Renal cortical epithelial cell (primary cell): Measurements from ENCODE around the gene DCAF17. TPM values are rescaled to one million over a fixed set of nuclear protein-coding genes. Genes with fewer than 3 reads are reported as not detected.

Source experiments
- DNase-seq: peaks from one replicate; pipeline ENCODE4 v3.0.0-alpha.2; 2011; ENCODE audit warnings: low read depth
- total RNA-seq: library from RNA; depleted of rRNA; stranded (reverse); fragments of >200 nt; gene quantifications from 2 replicates; pipeline ENCODE4 v1.2.3, GENCODE V29; 2014

Gene DCAF17
- 25.0 and 29.2 TPM in 2 replicates for total RNA-seq

GRCh38 chr2:171434013-171434989 is at the start of gene DCAF17:
Gene DCAF17 (plus strand): TSS chr2:171434226. CDS start chr2:171434578, 352 bp downstream.
- peak; percentile 86 for DNase-seq

DNA sequence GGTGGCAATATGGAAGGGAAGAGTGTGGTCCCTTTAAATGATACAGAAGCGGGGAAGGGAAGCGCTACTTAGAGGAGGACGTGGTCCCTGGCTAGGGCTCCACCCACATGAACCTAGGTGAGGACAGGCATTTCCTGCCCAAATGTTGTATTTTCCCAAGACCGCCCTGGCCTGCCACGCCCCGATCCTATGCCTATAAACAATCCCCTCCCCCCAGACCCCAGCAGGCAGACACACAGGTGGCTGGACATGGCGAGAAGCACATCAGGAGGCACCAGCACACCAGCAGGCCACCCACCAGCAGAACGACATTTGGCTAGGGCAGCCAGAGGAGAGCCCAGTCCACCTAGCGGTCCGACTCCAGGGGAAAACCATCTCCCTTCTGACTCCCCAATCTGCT is 47.4 kb upstream of the DCAF17 start:
- DNase-seq = no peak

DNA sequence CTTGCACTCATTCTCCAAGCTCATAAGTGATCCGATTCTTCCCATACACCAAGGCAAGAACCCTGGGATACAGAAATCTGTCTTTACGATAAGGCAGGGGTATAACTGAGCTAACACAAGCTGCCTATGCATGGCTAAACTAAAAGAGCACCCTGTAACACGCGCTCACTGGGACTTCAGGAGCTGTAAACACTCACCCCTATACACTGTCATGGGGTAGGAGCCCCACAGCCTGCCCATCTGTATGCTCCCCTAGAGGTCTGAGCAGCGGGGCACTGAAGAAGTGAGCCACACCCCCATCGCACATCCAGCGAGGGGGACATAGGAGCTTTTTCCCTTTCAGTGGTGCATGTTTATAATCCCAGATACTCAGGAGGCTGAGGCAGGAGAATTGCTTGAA is 47.0 kb upstream of the DCAF17 start:
- no peak for DNase-seq

- no peak for DNase-seq
Measured at GRCh38 chr2:171389325-171389724, 44.7 kb upstream of the DCAF17 start.

GRCh38 chr2:171389780-171390179 is 44.2 kb upstream of the DCAF17 start:
- no peak for DNase-seq

DNA sequence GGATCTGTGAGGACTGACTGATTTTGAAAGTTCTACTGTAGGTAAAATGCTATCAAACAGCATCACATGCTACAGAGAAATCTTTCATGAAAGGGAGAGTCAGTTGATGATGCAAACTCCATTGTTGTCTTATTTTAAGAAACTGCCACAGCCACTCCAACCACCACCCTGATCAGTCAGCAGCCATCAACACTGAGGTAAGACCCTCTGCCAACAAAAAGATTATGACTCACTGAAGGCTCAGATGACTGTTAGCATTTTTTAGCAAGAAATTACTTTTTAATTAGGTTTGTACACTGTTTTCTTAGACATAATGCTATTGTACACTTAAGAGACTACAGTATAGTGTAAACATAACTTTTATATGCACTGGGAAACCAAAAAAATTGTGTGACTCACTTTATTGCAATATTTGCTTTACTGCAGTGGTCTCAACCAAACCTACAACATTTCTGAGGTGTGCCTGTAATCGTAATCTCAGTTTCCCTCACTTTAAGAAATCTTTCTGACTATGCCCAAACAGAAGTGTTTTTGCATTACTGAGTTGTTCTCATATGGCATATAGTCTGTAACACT is 43.0 kb upstream of the DCAF17 start:
- DNase-seq = peak; percentile 81

DNA sequence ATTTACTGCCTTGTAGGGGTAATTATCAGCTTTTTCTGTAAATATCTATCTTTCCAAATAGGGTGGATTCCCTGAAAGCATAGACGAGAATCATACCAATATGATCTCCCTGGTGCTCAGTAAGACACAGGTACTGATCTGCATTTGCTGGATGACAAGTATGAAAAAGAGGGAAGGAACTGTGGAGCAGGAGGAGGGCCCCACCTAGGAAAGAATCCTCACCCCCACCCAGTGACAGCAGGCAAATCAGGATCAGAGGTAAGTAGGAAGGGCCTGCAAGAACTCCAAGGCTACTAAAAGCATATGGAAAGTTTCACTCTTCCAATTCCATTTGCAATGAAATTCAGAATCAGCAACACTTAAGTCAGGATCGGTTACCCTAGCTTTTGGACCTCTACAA is 42.5 kb upstream of the DCAF17 start:
- no peak for DNase-seq

GRCh38 chr2:171393487-171393886 is 40.5 kb upstream of the DCAF17 start:
- no peak for DNase-seq

DNA sequence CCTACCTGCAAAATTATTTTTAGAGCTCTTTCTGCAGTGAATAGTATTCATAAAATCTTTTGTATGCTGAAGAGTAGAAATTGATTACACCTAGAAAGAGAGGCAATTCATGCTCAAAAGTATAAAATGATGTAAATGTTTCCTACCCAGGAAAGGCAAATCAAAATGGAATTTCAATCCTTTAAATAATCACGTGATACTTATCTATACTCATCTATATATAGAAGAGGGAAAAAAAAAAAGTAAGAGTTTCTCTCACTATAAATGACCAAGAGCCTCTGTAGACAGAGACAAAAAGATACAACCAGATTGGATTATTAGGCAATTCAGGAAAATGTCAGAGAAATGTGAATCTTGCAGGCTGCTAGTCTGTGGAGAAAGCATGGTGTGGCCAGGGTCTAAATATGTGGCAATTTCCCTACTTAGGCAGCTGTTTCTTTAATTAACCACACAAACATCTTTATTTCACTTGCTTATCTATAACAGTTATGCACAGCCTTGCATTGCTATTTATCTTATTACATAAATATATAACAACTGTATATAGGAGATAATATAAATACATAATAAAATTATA is 39.8 kb upstream of the DCAF17 start:
- no peak for DNase-seq

- DNase-seq = no peak
Measured at GRCh38 chr2:171399292-171399691, 34.7 kb upstream of the DCAF17 start.

- no peak for DNase-seq
Measured at GRCh38 chr2:171400395-171400794, 33.6 kb upstream of the DCAF17 start.

DNA sequence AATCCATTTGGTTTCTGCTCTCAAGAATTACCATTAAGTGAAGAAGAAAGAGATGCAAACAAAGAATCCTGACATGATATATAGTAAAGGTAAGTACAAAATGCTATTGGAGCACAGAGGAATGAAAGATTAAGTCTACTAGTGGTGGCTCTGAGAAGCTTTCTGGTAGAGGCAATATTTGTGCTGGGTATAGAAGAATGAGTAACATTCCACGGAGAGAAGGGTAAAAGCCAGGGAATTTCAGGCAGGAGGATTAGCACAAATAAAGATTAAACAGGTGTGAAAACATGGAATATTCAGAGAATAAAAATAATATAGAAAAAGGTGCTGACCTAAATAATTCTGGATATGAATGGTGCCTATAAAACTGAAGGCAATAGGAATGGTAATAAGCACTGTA is 32.1 kb upstream of the DCAF17 start:
- DNase-seq = no peak

DNA sequence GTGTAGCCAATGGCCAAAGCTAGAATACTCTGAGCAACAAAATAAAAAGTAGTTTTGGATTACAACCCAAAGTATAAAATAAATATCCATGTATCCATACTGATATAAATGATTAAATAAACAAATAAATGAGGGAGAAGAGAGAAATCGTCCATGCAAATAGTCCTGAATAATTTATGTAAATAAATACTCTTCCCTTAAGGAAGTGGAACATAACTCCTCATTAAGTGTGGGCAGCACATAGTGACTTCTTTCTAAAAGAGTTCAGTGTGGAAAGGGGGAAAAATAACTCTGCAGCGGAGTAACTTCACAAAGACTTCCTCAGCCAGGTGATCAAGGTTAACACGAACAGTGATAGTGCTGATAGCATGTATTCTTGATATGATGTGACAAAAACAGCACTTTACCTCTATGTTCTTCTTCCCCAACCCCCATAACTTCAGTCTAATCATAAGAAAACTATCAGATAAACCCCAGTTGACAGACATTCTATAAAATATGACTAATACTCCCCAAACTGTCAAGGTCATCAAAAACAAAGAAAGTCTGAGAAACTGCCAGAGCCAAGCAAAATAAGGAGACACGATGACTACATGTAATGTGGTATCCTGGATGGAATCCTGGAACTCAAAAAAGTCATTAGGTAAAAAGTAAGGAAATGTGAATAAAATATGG is 31.0 kb upstream of the DCAF17 start:
- no peak for DNase-seq

- peak; percentile 79 for DNase-seq
Measured at GRCh38 chr2:171404261-171404660, 29.8 kb upstream of the DCAF17 start.

DNA sequence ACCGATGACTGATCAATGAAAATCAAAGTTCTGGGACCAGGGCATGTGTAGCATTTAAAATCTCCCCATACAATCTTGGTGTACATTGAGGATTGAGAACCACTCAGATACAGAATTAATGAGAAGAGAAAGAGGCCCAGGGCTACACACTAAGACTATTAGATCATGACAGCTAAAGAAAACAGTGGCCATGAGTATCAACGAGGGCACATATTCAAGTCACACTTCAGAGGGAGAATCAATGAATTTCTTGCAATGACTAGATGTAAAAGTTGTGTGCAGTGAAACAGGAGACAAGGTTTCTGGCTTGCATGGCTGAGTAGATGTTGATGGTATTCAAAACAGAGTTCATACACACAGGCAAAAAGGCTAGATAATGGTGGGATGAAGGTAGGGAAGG is 29.3 kb upstream of the DCAF17 start:
- DNase-seq = peak; percentile 7

GRCh38 chr2:171405546-171405945 is 28.5 kb upstream of the DCAF17 start:
- no peak for DNase-seq

DNA sequence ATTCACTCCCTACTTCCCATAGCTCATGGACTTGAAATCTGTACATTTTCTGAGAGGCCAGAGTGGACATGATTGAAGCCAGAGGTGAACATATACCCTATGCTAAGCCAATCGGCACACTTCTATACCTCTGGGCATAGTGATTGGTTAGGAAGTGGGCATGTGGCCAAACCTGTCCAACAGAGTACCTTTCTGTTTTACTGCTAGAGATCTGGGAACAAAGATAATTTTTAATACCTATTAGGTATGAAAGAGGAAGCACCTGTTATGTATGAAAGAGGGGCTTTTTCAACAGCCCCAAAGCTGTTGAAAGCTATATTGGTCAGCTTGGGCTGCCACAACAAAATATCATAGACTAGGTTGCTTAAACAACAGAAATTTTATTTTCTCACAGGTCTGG is 28.0 kb upstream of the DCAF17 start:
- no peak for DNase-seq

- DNase-seq = peak; percentile 33
Measured at GRCh38 chr2:171407030-171407675, 26.9 kb upstream of the DCAF17 start.

DNA sequence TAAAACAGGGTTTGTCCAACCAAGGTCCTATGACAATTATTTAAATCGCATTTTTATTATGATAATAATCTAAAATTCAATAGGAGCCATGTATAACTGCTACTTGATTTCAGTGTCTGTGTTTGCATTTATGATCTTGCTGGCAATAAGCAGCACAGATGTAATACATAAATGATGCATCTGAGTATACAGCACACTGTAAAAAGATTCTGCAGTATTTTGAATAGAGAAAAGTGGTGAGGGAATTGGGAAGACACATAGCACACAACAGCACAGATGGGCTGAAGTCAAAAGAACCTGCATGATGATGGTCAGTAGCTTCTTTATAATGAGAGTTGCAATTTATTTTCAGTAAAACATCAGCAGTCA is 26.4 kb upstream of the DCAF17 start:
- no peak for DNase-seq

DNA sequence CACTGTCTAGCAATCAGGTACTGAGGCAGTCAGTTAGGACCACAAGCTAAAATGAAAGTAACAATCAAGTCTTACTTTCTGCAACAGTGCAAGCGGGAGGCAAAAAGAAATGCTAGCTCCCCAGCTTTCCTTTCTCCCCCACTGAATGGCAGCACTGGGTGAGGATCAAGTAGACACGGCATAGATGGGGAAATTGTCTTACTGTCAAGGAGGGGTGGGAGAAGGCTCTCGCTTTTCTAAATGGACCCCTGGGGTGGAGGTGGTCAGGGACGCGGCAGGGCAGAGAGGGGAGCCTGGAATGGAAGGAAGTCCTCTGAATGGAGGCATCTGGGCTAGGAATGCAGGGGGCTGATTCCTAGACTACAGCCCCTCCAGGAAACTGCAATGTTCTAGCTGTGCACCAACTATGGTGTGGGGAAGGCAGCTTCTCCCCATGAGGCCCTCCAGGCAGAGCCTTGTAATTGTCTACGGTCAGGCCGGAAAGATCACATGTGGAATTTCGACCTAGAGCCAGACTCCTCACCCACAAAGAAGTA is 24.5 kb upstream of the DCAF17 start:
- DNase-seq = no peak

- DNase-seq = no peak
Measured at GRCh38 chr2:171410101-171410500, 23.9 kb upstream of the DCAF17 start.

GRCh38 chr2:171410624-171411023 is 23.4 kb upstream of the DCAF17 start:
- DNase-seq = peak; percentile 55
